ENCODE data around the gene VDR.

VDR gene

GRCh38 chr12:47793015-47793681, 111.6 kb downstream of the VDR start:
- DNase-seq (ENCODE audit: low spot score), result no peak

DNA sequence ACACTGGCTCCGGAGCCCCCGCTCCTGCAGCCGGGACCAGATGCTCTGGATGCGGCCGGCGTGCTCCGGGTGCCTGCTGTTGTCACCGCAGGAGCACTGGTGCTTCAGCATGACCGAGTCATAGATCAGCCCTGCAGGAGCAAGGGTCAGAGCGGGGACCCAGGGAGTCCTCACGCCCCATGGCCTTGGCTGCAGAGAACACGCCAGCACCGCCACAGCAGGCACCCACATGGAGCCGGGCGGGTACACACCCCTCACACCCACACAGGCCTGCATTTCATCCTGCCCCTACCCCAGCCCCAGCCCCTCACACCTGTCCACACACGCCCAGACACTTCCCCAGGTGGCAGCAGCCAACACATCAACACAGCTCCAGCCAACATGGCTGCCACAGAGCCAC, 112.9 kb downstream of the VDR start:
- no peak for DNase-seq (ENCODE audit: low spot score)
